Ovary (tissue), 9 donors: ENCODE data around the gene PLXNB1. TPM values are rescaled to one million over a fixed set of nuclear protein-coding genes. Genes with fewer than 3 reads are reported as not detected.

Experiments used
- DNase-seq, 5 donors: peaks; one replicate each; pipeline ENCODE4 v3.0.0-alpha.2; 2019 to 2020
- H3K27ac ChIP-seq, 2 donors: fragments of 200-600 bp; one replicate each; pipeline versions ENCODE4 v1.5.1 to v1.8.0; 2019 to 2022
- H3K27me3 ChIP-seq: fragments of 200-600 bp; one replicate; pipeline ENCODE4 v1.8.0; 2022
- H3K36me3 ChIP-seq: fragments of 200-600 bp; sonication (generic); one replicate; pipeline ENCODE4 v1.5.1; 2019
- H3K4me1 ChIP-seq: one replicate; pipeline ENCODE4 v1.8.1; 2013; ENCODE audit warnings: mild to moderate bottlenecking, moderate library complexity; ENCODE audit not compliant: insufficient read depth
- H3K4me3 ChIP-seq: fragments of 200-600 bp; sonication (generic); one replicate; pipeline ENCODE4 v1.5.1; 2017
- H3K9me3 ChIP-seq, 2 donors: fragments of 200-600 bp in 1 of 2; sonication (generic) in 1 of 2; one replicate each; pipeline versions ENCODE4 v1.5.1 to v1.8.1; 2013 to 2019; ENCODE audit warnings: mild to moderate bottlenecking in 1 of 2, moderate library complexity in 1 of 2
- EP300 ChIP-seq: sonication (generic); formaldehyde crosslinking; IDR thresholded peaks from one replicate; pipeline ENCODE4 v1.6.1; 2017; ENCODE audit warnings: antibody characterized with exemption
- POLR2A ChIP-seq: fragments of 450-650 bp; IDR thresholded peaks from one replicate; pipeline ENCODE4 v1.6.1; 2017; ENCODE audit warnings: antibody characterized with exemption, mild to moderate bottlenecking, moderate library complexity
- WGBS, 3 donors: extraction: QIAGEN DNeasy Blood & Tissue Kit in 1 of 3; methylation state at CpG; one replicate each; pipeline versions ENCODE4 v1.1.5 to v1.1.7; 2013 to 2017; 5-methylcytosine and 5-hydroxymethylcytosine counted together
- intact Hi-C, 4 donors: fragments of 100-400 bp; cut with DNase I; formaldehyde crosslinking; loops; one replicate each; pipeline versions ENCODE4 v1.11.0 to v1.15.1; 2022 to 2023
- polyA plus RNA-seq, 2 donors: library from polyadenylated mRNA; stranded (reverse); fragments of 200-250 nt in 1 of 2; fragments of 350-450 nt in 1 of 2; fragmentation: Illumina TruSeq in 1 of 2; extraction: RNeasy Lipid Tissue Mini Kit (QIAGEN cat#74804) in 1 of 2; gene quantifications; one replicate each; pipeline ENCODE4 v1.2.3, GENCODE V29; 2013 to 2014
- total RNA-seq, 7 donors: library from RNA; depleted of rRNA in 2 of 7; stranded (reverse); fragments of >200 nt in 2 of 7; fragmentation: NEBNext Ultra II Directional in 3 of 7; extraction: Animal tissue kit (Norgen Biotek cat#: 25700) in 3 of 7; gene quantifications; one replicate each; pipeline versions ENCODE4 v1.1.0 to v1.2.4, GENCODE V29; 2016 to 2023
- TF ChIP-seq, protein P1 (sequence below), 3 donors: fragments of 450-650 bp in 2 of 3; fragments of 200-600 bp in 1 of 3; IDR thresholded peaks; one replicate each; pipeline versions ENCODE4 v1.5.1 to v1.8.0; 2016 to 2022; ENCODE audit warnings: antibody characterized with exemption in 3 of 3, mild to moderate bottlenecking in 1 of 3
- donor health status: DM: no; HTN: no; CAD: no; lungs with moderate emphysema.
- donor health status: DM: no; HTN: no; CAD: no.
- donor health status: Bipolar disorder and iron deficiency.
- donor health status: DM: yes; HTN: yes; CAD: no.
- donor health status: DM: no; HTN: no; CAD: no.
- donor health status: DM: yes; HTN: yes; CAD: no.

The PLXNB1 gene
- total and polyA plus RNA-seq, 9 donors, result 11.2 to 166 (median 83.7) TPM

DNA sequence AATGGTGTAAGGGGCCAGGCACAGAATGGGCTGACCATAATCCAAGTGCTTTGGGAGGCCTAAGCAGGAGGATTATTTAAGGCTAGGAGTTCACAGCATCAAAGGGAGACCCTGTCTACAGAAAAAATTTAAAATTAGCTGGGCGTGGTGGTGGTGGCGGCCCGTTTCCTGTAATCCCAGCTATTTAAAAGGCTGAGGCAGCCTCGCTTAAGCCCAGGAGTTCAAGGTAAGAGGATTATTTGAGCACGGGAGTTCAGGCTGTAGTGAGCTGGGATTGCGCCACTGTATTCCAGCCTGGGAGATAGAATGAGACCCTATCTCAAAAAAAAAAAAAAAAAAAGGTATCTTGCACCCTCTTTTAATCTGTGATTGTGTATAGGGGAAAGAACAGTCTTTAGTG lies 12.1 kb upstream of the PLXNB1 start:
- Histone ChIP-seq H3K4me1 (no peaks in the 10 kb centered on the region), H3K27me3 (no peaks in the 10 kb centered on the region), H3K36me3 (no peaks in the 10 kb centered on the region), H3K9me3 (no peaks in the 10 kb centered on the region), H3K4me3 (no peak overlapping the region), H3K27ac (no peak overlapping the region)
- intact Hi-C loops, result no loop called here
- WGBS, 3 donors, result 75 to 80% (median 78%) methylated on average over 6 of the region's 6 CpGs
- DNase-seq, result no peak
- no peak for TF ChIP-seq POLR2A
- no peak for TF ChIP-seq EP300
- TF ChIP-seq, protein P1, sequence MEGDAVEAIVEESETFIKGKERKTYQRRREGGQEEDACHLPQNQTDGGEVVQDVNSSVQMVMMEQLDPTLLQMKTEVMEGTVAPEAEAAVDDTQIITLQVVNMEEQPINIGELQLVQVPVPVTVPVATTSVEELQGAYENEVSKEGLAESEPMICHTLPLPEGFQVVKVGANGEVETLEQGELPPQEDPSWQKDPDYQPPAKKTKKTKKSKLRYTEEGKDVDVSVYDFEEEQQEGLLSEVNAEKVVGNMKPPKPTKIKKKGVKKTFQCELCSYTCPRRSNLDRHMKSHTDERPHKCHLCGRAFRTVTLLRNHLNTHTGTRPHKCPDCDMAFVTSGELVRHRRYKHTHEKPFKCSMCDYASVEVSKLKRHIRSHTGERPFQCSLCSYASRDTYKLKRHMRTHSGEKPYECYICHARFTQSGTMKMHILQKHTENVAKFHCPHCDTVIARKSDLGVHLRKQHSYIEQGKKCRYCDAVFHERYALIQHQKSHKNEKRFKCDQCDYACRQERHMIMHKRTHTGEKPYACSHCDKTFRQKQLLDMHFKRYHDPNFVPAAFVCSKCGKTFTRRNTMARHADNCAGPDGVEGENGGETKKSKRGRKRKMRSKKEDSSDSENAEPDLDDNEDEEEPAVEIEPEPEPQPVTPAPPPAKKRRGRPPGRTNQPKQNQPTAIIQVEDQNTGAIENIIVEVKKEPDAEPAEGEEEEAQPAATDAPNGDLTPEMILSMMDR (IDR thresholded peaks at IDR 0.05), result no peak

DNA sequence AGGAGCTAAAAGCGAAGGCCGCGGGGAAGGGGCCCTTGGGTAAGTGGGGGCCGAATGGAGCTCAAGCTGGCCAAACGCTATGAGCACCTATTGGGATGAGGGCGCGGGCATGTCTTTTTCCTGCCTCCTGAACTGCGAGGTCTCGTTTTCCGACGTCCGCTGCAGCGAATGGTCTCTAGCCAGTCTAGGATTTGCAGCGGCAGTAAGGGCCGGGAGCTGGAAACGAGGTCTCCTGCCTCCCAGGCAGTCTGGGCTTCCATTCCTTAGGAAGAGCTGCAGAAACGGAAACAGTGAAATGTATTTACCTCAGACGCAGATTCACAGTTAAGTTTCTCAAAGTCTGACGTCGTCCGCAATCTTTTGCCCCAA lies 10.7 kb upstream of the PLXNB1 start:
- no peak for DNase-seq
- WGBS, 3 donors, result 1% methylated on average over 21 of the region's 21 CpGs
- intact Hi-C loops, result no loop called here
- no peak for TF ChIP-seq EP300
- Histone ChIP-seq H3K27ac (peak overlapping the region; percentile 44 to 78), H3K9me3 (no peaks in the 10 kb centered on the region), H3K4me3 (peak overlapping the region; percentile 79), H3K36me3 (no peaks in the 10 kb centered on the region), H3K4me1 (no peaks in the 10 kb centered on the region), H3K27me3 (no peaks in the 10 kb centered on the region)

DNA sequence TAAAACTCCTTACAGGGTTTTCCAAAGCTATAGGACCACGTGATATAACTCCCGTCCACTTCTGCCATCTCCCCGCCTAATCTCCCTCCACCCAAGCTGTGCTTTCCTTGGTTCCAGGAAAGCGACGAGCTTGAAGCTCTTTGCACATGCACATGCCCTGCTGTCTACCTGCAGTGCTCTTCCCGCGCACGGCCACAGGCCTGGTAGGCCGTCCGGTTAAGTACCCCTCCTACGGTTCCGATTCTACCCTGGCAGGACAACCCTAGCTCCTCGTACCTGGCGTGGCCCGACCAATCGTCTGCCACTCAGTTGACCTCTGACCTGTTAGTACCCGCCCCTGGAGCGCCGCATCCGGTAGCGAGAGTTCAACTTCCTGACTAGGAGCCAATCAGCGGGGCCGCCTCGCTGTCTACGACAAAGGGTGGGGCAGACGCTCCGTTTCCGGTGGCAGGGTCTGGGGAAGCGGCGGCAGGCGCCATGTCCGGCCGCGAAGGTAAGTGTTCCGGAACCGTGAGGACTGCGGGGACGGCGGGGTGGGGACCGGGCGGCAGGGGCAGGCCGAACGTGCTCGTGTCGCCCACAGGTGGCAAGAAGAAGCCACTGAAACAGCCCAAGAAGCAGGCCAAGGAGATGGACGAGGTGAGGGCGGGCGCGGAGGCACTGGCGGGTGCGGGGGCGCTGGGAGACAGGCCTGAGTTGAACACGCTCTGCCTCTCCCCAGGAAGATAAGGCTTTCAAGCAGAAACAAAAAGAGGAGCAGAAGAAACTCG lies 10.1 kb upstream of the PLXNB1 start, which contains the start of the genes CCDC51 and TMA7:
TSS of gene CCDC51 (minus strand) at position 300 of the 770 bp plus-strand sequence. CDS start 4,991 bp downstream, outside the sequence.
TSS of gene TMA7 (plus strand) at position 438 of the 770 bp plus-strand sequence. CDS start at position 478, 40 bp downstream.
- intact Hi-C loops, result loop anchor here in 3 of 4 donors (5.0 to 10.0 kb wide), 5 partner anchors 38 to 245 kb away; no protein-coding TSS in a partner anchor
- 0 to 1% (median 0%) methylated on average over 54 of the region's 54 CpGs for WGBS, 3 donors
- peak within 1 kb of the TSS; percentile 79 for H3K4me3 ChIP-seq
- no peaks in the 10 kb centered on the region for H3K9me3 ChIP-seq
- TF ChIP-seq, protein P1 (IDR thresholded peaks at IDR 0.05), result peak in 1 of 3 donors; percentile 13
- TF ChIP-seq POLR2A (peak; percentile 98), EP300 (no peak)
- peak within 1 kb of the TSS; percentile 44 to 78 for H3K27ac ChIP-seq
- no peaks in the 10 kb centered on the region for H3K4me1 ChIP-seq
- no peaks in the 10 kb centered on the region for H3K36me3 ChIP-seq
- no peaks in the 10 kb centered on the region for H3K27me3 ChIP-seq
- peak; percentile 97 to 99 (median 98) for DNase-seq

DNA sequence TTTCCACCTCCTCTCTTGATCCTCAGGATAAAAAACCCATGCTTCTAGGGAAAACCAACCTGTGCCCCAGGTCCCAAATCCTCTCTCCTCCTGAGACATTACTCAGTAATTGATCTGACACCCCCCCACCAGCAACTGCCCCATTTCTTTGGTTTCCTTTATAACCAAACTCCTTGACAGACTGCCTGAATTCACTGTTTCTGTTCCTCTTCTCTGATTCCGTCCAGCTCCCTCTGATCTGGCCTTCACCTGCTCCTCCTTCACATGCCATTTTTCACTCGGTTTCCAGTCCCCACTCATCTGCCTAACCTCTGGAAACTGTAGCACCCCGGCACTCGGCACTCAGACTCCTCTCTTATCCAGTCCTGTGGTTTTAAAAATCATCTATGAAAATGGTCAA lies 7.9 kb upstream of the PLXNB1 start:
- Histone ChIP-seq H3K9me3 (no peaks in the 10 kb centered on the region), H3K4me1 (peaks cover 14% of the 10 kb centered on the region), H3K4me3 (no peak overlapping the region), H3K27me3 (no peaks in the 10 kb centered on the region), H3K36me3 (no peaks in the 10 kb centered on the region), H3K27ac (no peak overlapping the region)
- TF ChIP-seq, protein P1 (IDR thresholded peaks at IDR 0.05), result no peak
- no peak for TF ChIP-seq POLR2A
- WGBS, 3 donors, result 63 to 84% (median 75%) methylated on average over 4 of the region's 4 CpGs
- intact Hi-C loops, result loop anchor here (2.0 to 10.0 kb wide), 6 partner anchors 36 to 243 kb away; no protein-coding TSS in a partner anchor
- no peak for DNase-seq

DNA sequence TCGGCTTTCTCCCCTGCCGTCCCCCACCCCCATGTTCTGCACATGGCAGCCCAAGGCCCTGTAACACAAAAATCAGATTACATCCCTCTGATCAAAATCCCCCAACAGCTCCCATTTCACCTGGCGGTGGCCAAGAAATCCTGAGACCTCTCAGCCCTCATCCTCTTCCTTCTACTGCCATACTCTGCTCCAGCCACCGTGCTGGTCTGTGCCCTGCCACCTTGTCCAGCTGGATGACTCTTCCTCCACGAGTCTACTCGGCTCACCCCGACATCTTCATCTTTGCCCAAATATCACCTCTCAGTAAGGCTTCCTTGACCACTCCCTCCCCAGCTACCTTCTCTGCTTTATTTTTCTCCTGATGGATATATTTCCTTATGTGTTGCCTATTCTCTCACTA lies 7.0 kb upstream of the PLXNB1 start:
- H3K27me3 ChIP-seq, result no peaks in the 10 kb centered on the region
- H3K27ac ChIP-seq, result no peak overlapping the region
- TF ChIP-seq, protein P1 (IDR thresholded peaks at IDR 0.05), result no peak
- TF ChIP-seq POLR2A (no peak), EP300 (no peak)
- intact Hi-C loops, result loop anchor here (2.0 to 10.0 kb wide), 6 partner anchors 35 to 242 kb away; no protein-coding TSS in a partner anchor
- peak in 1 of 5 donors; percentile 12 for DNase-seq
- H3K9me3 ChIP-seq, result no peaks in the 10 kb centered on the region
- WGBS, 3 donors, result 80 to 81% (median 80%) methylated on average over 7 of the region's 7 CpGs
- no peaks in the 10 kb centered on the region for H3K36me3 ChIP-seq
- no peak overlapping the region for H3K4me3 ChIP-seq
- H3K4me1 ChIP-seq, result peaks cover 14% of the 10 kb centered on the region
